Neural progenitor cell (in vitro differentiated cells): Measurements from ENCODE around the gene COL9A2. TPM values are rescaled to one million over a fixed set of nuclear protein-coding genes. Genes with fewer than 3 reads are reported as not detected.
"Not testable (repeated sequence)": the region's sequence is repeated elsewhere in the genome, so short reads cannot be mapped to it uniquely, and the experiment has no call there.

ENCODE experiments used
- DNase-seq: peaks from one replicate; pipeline ENCODE4 v3.0.0-alpha.2; 2016; ENCODE audit warnings: low spot score
- H2AFZ ChIP-seq: fragments of 200-600 bp; sonication (generic); replicated peaks from 2 replicates; pipeline ENCODE4 v1.6.1; 2016; ENCODE audit warnings: antibody characterized with exemption
- H3F3A ChIP-seq: fragments of 200-600 bp; sonication (generic); 2 replicates; pipeline ENCODE4 v1.6.1; 2016; ENCODE audit warnings: antibody characterized with exemption, low read depth
- H3K27ac ChIP-seq: fragments of 200-600 bp; sonication (generic); 2 replicates; pipeline ENCODE4 v1.5.1; 2016; ENCODE audit warnings: mild to moderate bottlenecking
- H3K27me3 ChIP-seq: fragments of 200-600 bp; sonication (generic); 2 replicates; pipeline ENCODE4 v1.6.1; 2016; ENCODE audit warnings: mild to moderate bottlenecking, moderate library complexity
- H3K36me3 ChIP-seq: fragments of 200-600 bp; sonication (generic); 2 replicates; pipeline ENCODE4 v1.5.1; 2016
- H3K4me1 ChIP-seq: fragments of 200-600 bp; sonication (generic); 2 replicates; pipeline ENCODE4 v1.6.1; 2016; ENCODE audit warnings: mixed run types
- H3K4me2 ChIP-seq: fragments of 200-600 bp; sonication (generic); 2 replicates; pipeline ENCODE4 v1.6.1; 2016
- H3K4me3 ChIP-seq: fragments of 200-600 bp; sonication (generic); 2 replicates; pipeline ENCODE4 v1.5.1; 2016
- H3K79me2 ChIP-seq: fragments of 200-600 bp; sonication (generic); 2 replicates; pipeline ENCODE4 v1.6.1; 2016; ENCODE audit warnings: low read depth
- H3K9ac ChIP-seq: fragments of 200-600 bp; sonication (generic); 2 replicates; pipeline ENCODE4 v1.6.1; 2016
- H3K9me3 ChIP-seq: fragments of 200-600 bp; sonication (generic); 2 replicates; pipeline ENCODE4 v1.5.1; 2016; ENCODE audit warnings: low read depth
- H4K20me1 ChIP-seq: fragments of 200-600 bp; sonication (generic); 2 replicates; pipeline ENCODE4 v1.6.1; 2016; ENCODE audit warnings: low read depth
- H3K27ac Mint-ChIP-seq: 3 replicates; pipeline ENCODE4 v1.8.0; 2021; ENCODE audit warnings: mixed read lengths
- H3K27me3 Mint-ChIP-seq: 2 replicates; pipeline ENCODE4 v1.8.0; 2022; ENCODE audit warnings: low read depth, mild to moderate bottlenecking, inconsistent platforms, moderate library complexity, mixed read lengths; ENCODE audit not compliant: insufficient read depth
- H3K36me3 Mint-ChIP-seq: 3 replicates; pipeline ENCODE4 v1.8.0; 2021; ENCODE audit warnings: mixed read lengths
- H3K4me1 Mint-ChIP-seq: 3 replicates; pipeline ENCODE4 v1.8.0; 2021; ENCODE audit warnings: mixed read lengths
- H3K4me3 Mint-ChIP-seq: 3 replicates; pipeline ENCODE4 v1.8.0; 2021; ENCODE audit warnings: mild to moderate bottlenecking, moderate library complexity, mixed read lengths
- H3K9me3 Mint-ChIP-seq: 3 replicates; pipeline ENCODE4 v1.8.0; 2020; ENCODE audit warnings: mixed read lengths
- EZH2 ChIP-seq: fragments of 200-600 bp; sonication (generic); IDR thresholded peaks from 2 replicates; pipeline ENCODE4 v1.6.1; 2017; ENCODE audit warnings: antibody characterized with exemption, mild to moderate bottlenecking, moderate library complexity
- EZH2phosphoT487 ChIP-seq: fragments of 200-600 bp; sonication (generic); IDR thresholded peaks from 2 replicates; pipeline ENCODE4 v1.6.1; 2017; ENCODE audit warnings: antibody characterized with exemption
- total RNA-seq: library from RNA; depleted of rRNA; stranded (reverse); fragments of >200 nt; gene quantifications from 2 replicates; pipeline ENCODE4 v1.2.3, GENCODE V29; 2015; ENCODE audit warnings: low replicate concordance
- TF ChIP-seq, protein P1 (sequence below): fragments of 200-600 bp; sonication (generic); IDR thresholded peaks from 2 replicates; pipeline ENCODE4 v1.5.1; 2017; ENCODE audit warnings: antibody characterized with exemption, mild to moderate bottlenecking

Gene COL9A2
- total RNA-seq, 1 donor from 2014 or later, result 3.7 TPM

DNA sequence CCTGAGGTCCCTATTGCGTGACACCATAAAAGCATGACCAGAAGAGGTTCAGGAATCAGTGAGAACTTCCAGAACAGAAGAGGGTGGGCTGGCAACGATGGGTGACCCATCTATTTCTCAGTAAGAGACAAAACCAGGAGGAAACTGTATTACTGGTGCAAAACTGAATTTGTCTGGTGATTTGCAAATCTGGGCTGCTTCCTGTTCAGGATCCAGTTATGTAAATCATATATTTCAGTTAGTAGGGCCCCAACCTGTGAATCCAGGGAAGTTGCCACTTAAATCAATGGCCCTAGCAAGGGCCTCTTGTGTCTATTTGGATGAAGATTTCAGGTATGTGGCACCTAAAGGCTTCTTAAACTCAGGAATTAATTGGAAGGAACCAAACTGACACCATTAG lies 33.3 kb upstream of the COL9A2 start:
- H3K4me2 ChIP-seq, result no peak overlapping the region
- no peaks in the 10 kb centered on the region for H3K27me3 ChIP-seq
- H3K4me3 ChIP-seq, result no peak overlapping the region
- Mint-ChIP-seq H3K4me1 (no peaks in the 10 kb centered on the region), H3K4me3 (no peak overlapping the region), H3K27me3 (peaks cover 2% of the 10 kb centered on the region), H3K9me3 (no peaks in the 10 kb centered on the region), H3K27ac (no peak overlapping the region), H3K36me3 (no peaks in the 10 kb centered on the region)
- no peaks in the 10 kb centered on the region for H3K36me3 ChIP-seq
- no peaks in the 10 kb centered on the region for H3K79me2 ChIP-seq
- H3K4me1 ChIP-seq, result no peaks in the 10 kb centered on the region
- no peak overlapping the region for H2AFZ ChIP-seq
- no peaks in the 10 kb centered on the region for H3K9me3 ChIP-seq
- H4K20me1 ChIP-seq, result no peaks in the 10 kb centered on the region
- H3F3A ChIP-seq, result no peaks in the 10 kb centered on the region
- no peak overlapping the region for H3K9ac ChIP-seq
- DNase-seq, result no peak
- no peak for TF ChIP-seq EZH2
- no peak for TF ChIP-seq EZH2phosphoT487
- TF ChIP-seq, protein P1, sequence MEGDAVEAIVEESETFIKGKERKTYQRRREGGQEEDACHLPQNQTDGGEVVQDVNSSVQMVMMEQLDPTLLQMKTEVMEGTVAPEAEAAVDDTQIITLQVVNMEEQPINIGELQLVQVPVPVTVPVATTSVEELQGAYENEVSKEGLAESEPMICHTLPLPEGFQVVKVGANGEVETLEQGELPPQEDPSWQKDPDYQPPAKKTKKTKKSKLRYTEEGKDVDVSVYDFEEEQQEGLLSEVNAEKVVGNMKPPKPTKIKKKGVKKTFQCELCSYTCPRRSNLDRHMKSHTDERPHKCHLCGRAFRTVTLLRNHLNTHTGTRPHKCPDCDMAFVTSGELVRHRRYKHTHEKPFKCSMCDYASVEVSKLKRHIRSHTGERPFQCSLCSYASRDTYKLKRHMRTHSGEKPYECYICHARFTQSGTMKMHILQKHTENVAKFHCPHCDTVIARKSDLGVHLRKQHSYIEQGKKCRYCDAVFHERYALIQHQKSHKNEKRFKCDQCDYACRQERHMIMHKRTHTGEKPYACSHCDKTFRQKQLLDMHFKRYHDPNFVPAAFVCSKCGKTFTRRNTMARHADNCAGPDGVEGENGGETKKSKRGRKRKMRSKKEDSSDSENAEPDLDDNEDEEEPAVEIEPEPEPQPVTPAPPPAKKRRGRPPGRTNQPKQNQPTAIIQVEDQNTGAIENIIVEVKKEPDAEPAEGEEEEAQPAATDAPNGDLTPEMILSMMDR, result no peak
- H3K27ac ChIP-seq, result no peak overlapping the region

DNA sequence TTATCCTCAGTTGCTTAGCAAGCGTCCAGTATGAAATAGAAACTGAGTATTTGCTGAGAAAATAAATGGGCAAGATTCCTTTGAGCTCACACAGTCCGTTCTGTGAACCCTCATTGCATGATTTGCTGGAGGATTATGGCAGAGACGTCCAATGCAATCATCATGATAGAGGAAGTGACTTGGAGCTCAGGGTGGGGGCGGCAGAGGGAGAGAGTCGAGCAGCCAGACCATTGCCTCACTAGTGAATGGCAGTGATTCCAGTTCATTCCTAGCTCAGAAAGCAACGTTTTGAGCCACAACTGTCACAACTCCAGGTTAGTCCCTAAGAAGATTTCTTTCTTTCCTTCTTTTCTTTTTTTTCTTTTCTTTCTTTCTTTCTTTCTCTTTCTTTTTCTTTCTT lies 27.5 kb upstream of the COL9A2 start:
- H3K27me3 Mint-ChIP-seq, result peaks cover 2% of the 10 kb centered on the region
- TF ChIP-seq EZH2 (no peak), EZH2phosphoT487 (no peak)
- TF ChIP-seq, protein P1, result no peak
- no peaks in the 10 kb centered on the region for H3K4me1 ChIP-seq
- H3F3A ChIP-seq, result no peaks in the 10 kb centered on the region
- H3K27ac ChIP-seq, result no peak overlapping the region
- H3K4me3 Mint-ChIP-seq, result no peak overlapping the region
- H2AFZ ChIP-seq, result peak overlapping the region; percentile 40
- H3K9me3 ChIP-seq, result no peaks in the 10 kb centered on the region
- peaks cover 2% of the 10 kb centered on the region for H3K9me3 Mint-ChIP-seq
- H3K27ac Mint-ChIP-seq, result no peak overlapping the region
- H3K4me2 ChIP-seq, result no peak overlapping the region
- H3K4me3 ChIP-seq, result no peak overlapping the region
- H3K9ac ChIP-seq, result no peak overlapping the region
- no peaks in the 10 kb centered on the region for H3K4me1 Mint-ChIP-seq
- no peaks in the 10 kb centered on the region for H4K20me1 ChIP-seq
- no peak for DNase-seq
- no peaks in the 10 kb centered on the region for H3K36me3 ChIP-seq
- H3K79me2 ChIP-seq, result no peaks in the 10 kb centered on the region
- no peaks in the 10 kb centered on the region for H3K36me3 Mint-ChIP-seq
- H3K27me3 ChIP-seq, result peaks cover 10% of the 10 kb centered on the region

DNA sequence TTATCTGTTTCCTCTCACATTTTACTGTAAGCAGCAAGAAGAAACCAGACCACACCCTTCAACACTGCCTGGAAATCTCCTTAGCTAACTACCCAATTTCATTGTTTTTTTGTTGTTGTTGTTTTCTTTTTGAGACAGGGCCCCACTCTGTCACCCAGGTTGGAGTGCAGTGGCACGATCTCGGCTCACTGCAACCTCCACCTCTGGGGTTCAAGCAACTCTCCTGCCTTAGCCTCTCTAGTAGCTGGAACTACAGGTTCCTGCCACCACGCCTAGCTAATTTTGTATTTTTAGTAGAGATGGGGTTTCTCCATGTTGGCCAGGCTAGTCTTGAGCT lies 25.3 kb upstream of the COL9A2 start:
- not testable (repeated sequence) for H3K79me2 ChIP-seq, H3K9me3 Mint-ChIP-seq, H3K36me3 ChIP-seq, H3K27me3 Mint-ChIP-seq, H3K4me2 ChIP-seq, H3K36me3 Mint-ChIP-seq, H3K27ac Mint-ChIP-seq, H3K4me1 Mint-ChIP-seq, H3K4me3 Mint-ChIP-seq, H2AFZ ChIP-seq, H3K9me3 ChIP-seq, DNase-seq, H4K20me1 ChIP-seq, H3K4me3 ChIP-seq, H3F3A ChIP-seq, H3K9ac ChIP-seq, H3K4me1 ChIP-seq, H3K27ac ChIP-seq
- H3K27me3 ChIP-seq, result peaks cover 18% of the 10 kb centered on the region

DNA sequence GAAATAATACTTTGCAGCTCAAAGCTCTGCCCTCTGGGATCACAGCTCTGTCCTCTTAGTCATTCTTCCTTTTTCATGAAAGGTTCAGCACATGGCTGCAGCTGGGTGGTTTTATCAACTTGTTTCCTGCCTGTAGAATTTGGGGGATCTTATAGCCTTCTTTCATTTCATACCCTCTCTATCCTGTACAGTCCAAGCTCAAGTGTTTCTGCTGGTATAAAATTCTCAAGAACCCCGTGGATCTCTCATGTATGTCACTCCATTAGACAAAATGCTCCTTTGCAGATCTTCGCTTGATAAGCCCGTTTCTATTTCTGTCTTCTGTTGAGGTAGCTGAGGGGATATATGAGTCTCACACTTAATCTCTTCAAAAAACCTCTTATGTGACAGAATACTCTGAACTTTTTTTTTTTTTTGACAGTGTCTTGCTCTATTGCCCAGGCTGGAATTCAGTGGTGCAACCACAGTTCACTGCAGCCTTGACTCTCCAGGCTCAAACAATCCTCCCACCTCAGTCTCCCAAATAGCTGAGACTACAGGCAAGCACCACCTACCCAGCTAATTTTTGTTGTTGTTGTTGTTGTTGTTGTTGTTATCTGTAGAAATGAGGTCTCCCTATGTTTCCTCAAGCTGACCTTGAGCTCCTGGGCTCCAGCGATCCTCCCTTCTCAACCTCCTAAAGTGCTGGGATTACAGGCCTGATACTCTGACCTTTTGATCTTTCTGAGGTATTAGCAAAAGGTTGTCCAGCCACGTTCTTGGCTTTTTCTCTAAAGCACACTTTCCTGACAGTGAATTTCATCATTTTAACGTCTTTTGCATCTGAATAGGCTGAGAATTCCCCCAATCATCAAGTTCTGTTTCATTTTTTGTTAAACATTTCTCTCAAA lies 24.6 kb upstream of the COL9A2 start:
- H3K79me2 ChIP-seq, result no peaks in the 10 kb centered on the region
- Mint-ChIP-seq H3K36me3 (no peaks in the 10 kb centered on the region), H3K4me3 (no peak overlapping the region), H3K9me3 (peaks cover 2% of the 10 kb centered on the region), H3K4me1 (peaks cover 3% of the 10 kb centered on the region), H3K27ac (no peak overlapping the region), H3K27me3 (peaks cover 7% of the 10 kb centered on the region)
- H3K4me1 ChIP-seq, result no peaks in the 10 kb centered on the region
- H2AFZ ChIP-seq, result no peak overlapping the region
- H3K9me3 ChIP-seq, result no peaks in the 10 kb centered on the region
- no peak overlapping the region for H3K4me2 ChIP-seq
- no peaks in the 10 kb centered on the region for H3F3A ChIP-seq
- no peak overlapping the region for H3K4me3 ChIP-seq
- no peak overlapping the region for H3K9ac ChIP-seq
- peaks cover 18% of the 10 kb centered on the region for H3K27me3 ChIP-seq
- TF ChIP-seq EZH2phosphoT487 (no peak), EZH2 (no peak)
- TF ChIP-seq, protein P1, result no peak
- DNase-seq, result no peak
- no peaks in the 10 kb centered on the region for H3K36me3 ChIP-seq
- H3K27ac ChIP-seq, result no peak overlapping the region
- H4K20me1 ChIP-seq, result no peaks in the 10 kb centered on the region
